RCC 7860 (cell line): ENCODE data around the gene RALY.

Experiments used
- DNase-seq: peaks from one replicate; pipeline ENCODE4 v3.0.0-alpha.2; 2015; ENCODE audit warnings: low spot score
- FAIRE-seq: peaks from 2 replicates; lab custom pipeline; 2012; peaks lifted over from hg19 to GRCh38; lab: Jason Lieb, UNC

RALY gene

GRCh38 chr20:34099675-34100074, 106.0 kb downstream of the RALY start:
- FAIRE-seq (no peak), DNase-seq (no peak)

GRCh38 chr20:34100576-34100975, 106.9 kb downstream of the RALY start:
- no peak for FAIRE-seq
- DNase-seq = no peak

GRCh38 chr20:34102342-34102741, 108.6 kb downstream of the RALY start:
- DNase-seq (no peak), FAIRE-seq (no peak)

- FAIRE-seq (no peak), DNase-seq (no peak)
These were observed 110.3 kb downstream of the RALY start for GRCh38 chr20:34104059-34104458.

GRCh38 chr20:34105978-34106675, 112.4 kb downstream of the RALY start:
- DNase-seq = no peak
- no peak for FAIRE-seq

- no peak for FAIRE-seq
- DNase-seq = no peak
These were observed 115.0 kb downstream of the RALY start for GRCh38 chr20:34108616-34109174.

- no peak for DNase-seq
- FAIRE-seq = no peak
These were observed 115.7 kb downstream of the RALY start for GRCh38 chr20:34109442-34109841.

GRCh38 chr20:34110025-34110744, 116.5 kb downstream of the RALY start:
- FAIRE-seq = no peak
- DNase-seq = no peak

GRCh38 chr20:34110745-34111641, 117.3 kb downstream of the RALY start:
- DNase-seq (no peak), FAIRE-seq (no peak)

- FAIRE-seq (peak; percentile 86), DNase-seq (peak; percentile 97)
These were observed 118.2 kb downstream of the RALY start, which contains the start of gene EIF2S2 for GRCh38 chr20:34111702-34112599. Gene EIF2S2, minus strand, starts transcription at chr20:34112243. Its CDS starts 133 bp downstream, at chr20:34112110.

- no peak for FAIRE-seq
- no peak for DNase-seq
These were observed 118.9 kb downstream of the RALY start for GRCh38 chr20:34112600-34113101.

GRCh38 chr20:34114809-34115208, 121.1 kb downstream of the RALY start:
- FAIRE-seq (no peak), DNase-seq (no peak)

- FAIRE-seq = no peak
- no peak for DNase-seq
These were observed 121.5 kb downstream of the RALY start for GRCh38 chr20:34115232-34115631.

- DNase-seq (no peak), FAIRE-seq (no peak)
These were observed 126.5 kb downstream of the RALY start for GRCh38 chr20:34120213-34120612.

GRCh38 chr20:34122274-34122980, 128.7 kb downstream of the RALY start:
- FAIRE-seq = no peak

GRCh38 chr20:34123309-34123708, 129.6 kb downstream of the RALY start:
- DNase-seq = no peak
- FAIRE-seq = no peak

More at GRCh38 chr20:34122274-34122980, 128.7 kb downstream of the RALY start:
- no peak for DNase-seq

GRCh38 chr20:34124469-34125249, 130.9 kb downstream of the RALY start:
- DNase-seq (no peak), FAIRE-seq (no peak)

- no peak for FAIRE-seq
These were observed 134.1 kb downstream of the RALY start for GRCh38 chr20:34127792-34128191.

More at GRCh38 chr20:34127792-34128191, 134.1 kb downstream of the RALY start:
- no peak for DNase-seq
